Adrenal gland (tissue), 12 donors: ENCODE results near the gene HOXB7. TPM values are rescaled to one million over a fixed set of nuclear protein-coding genes. Genes with fewer than 3 reads are reported as not detected.

Experiments used
- DNase-seq, 7 donors: peaks; one replicate each; pipeline ENCODE4 v3.0.0-alpha.2; 2019 to 2020
- H3K27ac ChIP-seq, 5 donors: fragments of 200-600 bp; sonication (generic) in 4 of 5; 1 replicate in 3 of 5; 2 replicates in 2 of 5; pipeline versions ENCODE4 v1.5.1 to v1.8.0; 2016 to 2020; ENCODE audit warnings: mild to moderate bottlenecking in 1 of 5
- H3K27me3 ChIP-seq: fragments of 200-600 bp; 2 replicates; pipeline ENCODE4 v1.8.0; 2021
- H3K36me3 ChIP-seq, 2 donors: fragments of 200-600 bp; replicated peaks in 1 of 2; 1 replicate in 1 of 2; 2 replicates in 1 of 2; pipeline versions ENCODE4 v1.5.1 to v1.8.0; 2018 to 2022
- H3K4me1 ChIP-seq, 2 donors: fragments of 200-600 bp; replicated peaks in 1 of 2; 1 replicate in 1 of 2; 2 replicates in 1 of 2; pipeline versions ENCODE4 v1.5.1 to v1.8.0; 2018 to 2021
- H3K4me3 ChIP-seq, 4 donors: fragments of 200-600 bp; sonication (generic) in 3 of 4; one replicate each; pipeline ENCODE4 v1.5.1; 2016 to 2018
- H3K9me3 ChIP-seq, 3 donors: fragments of 200-600 bp; sonication (generic) in 1 of 3; replicated peaks in 1 of 3; 1 replicate in 2 of 3; 2 replicates in 1 of 3; pipeline versions ENCODE4 v1.5.1 to v1.8.0; 2016 to 2021
- POLR2A ChIP-seq, 2 donors: fragments of 450-650 bp; IDR thresholded peaks; one replicate each; pipeline ENCODE4 v1.6.1; 2017; ENCODE audit warnings: antibody characterized with exemption in 2 of 2, mild to moderate bottlenecking in 2 of 2, moderate library complexity in 1 of 2
- WGBS, 4 donors: extraction: QIAGEN DNeasy Blood & Tissue Kit in 2 of 4; methylation state at CpG; one replicate each; pipeline versions ENCODE4 v1.1.5 to v1.1.7; 2013 to 2017; 5-methylcytosine and 5-hydroxymethylcytosine counted together
- intact Hi-C, 2 donors: fragments of 100-400 bp; cut with DNase I; formaldehyde crosslinking; loops; one replicate each; pipeline versions ENCODE4 v1.14.1 to v1.15.0; 2022 to 2023
- polyA plus RNA-seq, 3 donors: library from polyadenylated mRNA; stranded (reverse); fragments of 200-250 nt in 2 of 3; fragments of 350-450 nt in 1 of 3; fragmentation: Illumina TruSeq in 1 of 3; extraction: RNeasy Lipid Tissue Mini Kit (QIAGEN cat#74804) in 1 of 3; gene quantifications; one replicate each; pipeline ENCODE4 v1.2.3, GENCODE V29; 2013 to 2014
- total RNA-seq, 9 donors: library from RNA; depleted of rRNA in 4 of 9; stranded (reverse); fragments of >200 nt in 4 of 9; fragments of 120-200 nt in 1 of 9; fragmentation: NEBNext Ultra II Directional in 1 of 9; extraction: Animal tissue kit (Norgen Biotek cat#: 25700) in 1 of 9; gene quantifications; one replicate each; pipeline versions ENCODE4 v1.1.0 to v1.2.4, GENCODE V29; 2013 to 2023
- TF ChIP-seq, protein P1 (sequence below), 6 experiments: fragments of 450-650 bp in 4 of 6; fragments of 200-600 bp in 2 of 6; sonication (generic) in 1 of 6; IDR thresholded peaks; 1 replicate in 5 of 6; 2 replicates in 1 of 6; pipeline versions ENCODE4 v1.5.1 to v1.8.0; 2016 to 2021; ENCODE audit warnings: antibody characterized with exemption in 6 of 6, mild to moderate bottlenecking in 2 of 6, moderate library complexity in 1 of 6
- donor health status: healthy with polysubstance abuse.
- donor health status: Bipolar disorder and iron deficiency.
- donor health status: DM: yes; HTN: yes; CAD: no.
- donor health status: DM: no; HTN: no; CAD: no.
- donor health status: DM: no; HTN: no; CAD: no.
- donor health status: DM: yes; HTN: yes; CAD: no.

HOXB7 gene
- total and polyA plus RNA-seq, 12 donors = 6.2 to 27.0 (median 13.5) TPM

DNA sequence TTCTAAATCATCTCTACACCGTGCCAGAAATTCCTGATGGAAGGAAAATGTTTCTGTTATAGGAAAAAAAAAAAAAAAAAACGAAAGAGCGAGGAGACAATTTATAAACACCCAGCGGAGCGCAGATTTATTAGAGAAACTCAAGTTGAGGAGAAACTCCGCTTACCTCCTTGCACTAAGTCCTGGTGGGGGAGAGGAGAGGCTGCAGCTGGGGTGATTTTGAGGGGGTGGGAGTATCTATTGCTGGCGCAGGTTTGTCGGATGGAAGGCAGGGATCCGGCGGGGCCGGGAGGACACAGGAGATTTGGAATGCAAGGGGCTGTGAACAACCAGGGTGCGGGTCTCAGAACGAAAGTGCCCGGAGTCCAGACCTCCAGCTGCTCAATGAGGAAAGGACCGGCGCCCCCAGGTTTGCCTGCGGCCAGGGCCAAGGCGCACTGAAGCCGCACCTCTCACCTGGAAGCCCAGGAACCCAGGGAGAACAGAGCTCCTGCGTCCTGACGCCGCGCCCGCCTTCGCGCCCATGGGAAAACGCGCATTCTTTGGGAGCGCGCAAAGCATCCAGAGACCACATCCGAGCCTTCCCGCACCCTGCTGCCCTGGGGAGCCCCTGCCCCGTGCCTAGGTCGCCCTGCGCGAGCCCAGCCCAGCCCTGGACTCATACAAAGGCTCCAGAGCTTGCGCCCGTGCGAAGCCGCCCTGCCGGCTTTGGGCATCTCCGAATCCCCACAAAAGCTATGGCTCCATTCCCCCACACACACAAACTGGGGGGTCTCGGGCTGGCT lies 6.8 kb upstream of the HOXB7 start:
- intact Hi-C loops = loop anchor here in 1 of 2 donors (10.0 kb wide), 1 partner anchor 593 kb away; no protein-coding TSS in a partner anchor
- H3K27me3 ChIP-seq = peaks cover 66% of the 10 kb centered on the region
- no peak for TF ChIP-seq POLR2A (IDR thresholded peaks at IDR 0.05)
- TF ChIP-seq, protein P1, sequence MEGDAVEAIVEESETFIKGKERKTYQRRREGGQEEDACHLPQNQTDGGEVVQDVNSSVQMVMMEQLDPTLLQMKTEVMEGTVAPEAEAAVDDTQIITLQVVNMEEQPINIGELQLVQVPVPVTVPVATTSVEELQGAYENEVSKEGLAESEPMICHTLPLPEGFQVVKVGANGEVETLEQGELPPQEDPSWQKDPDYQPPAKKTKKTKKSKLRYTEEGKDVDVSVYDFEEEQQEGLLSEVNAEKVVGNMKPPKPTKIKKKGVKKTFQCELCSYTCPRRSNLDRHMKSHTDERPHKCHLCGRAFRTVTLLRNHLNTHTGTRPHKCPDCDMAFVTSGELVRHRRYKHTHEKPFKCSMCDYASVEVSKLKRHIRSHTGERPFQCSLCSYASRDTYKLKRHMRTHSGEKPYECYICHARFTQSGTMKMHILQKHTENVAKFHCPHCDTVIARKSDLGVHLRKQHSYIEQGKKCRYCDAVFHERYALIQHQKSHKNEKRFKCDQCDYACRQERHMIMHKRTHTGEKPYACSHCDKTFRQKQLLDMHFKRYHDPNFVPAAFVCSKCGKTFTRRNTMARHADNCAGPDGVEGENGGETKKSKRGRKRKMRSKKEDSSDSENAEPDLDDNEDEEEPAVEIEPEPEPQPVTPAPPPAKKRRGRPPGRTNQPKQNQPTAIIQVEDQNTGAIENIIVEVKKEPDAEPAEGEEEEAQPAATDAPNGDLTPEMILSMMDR (IDR thresholded peaks at IDR 0.05) = no peak
- peaks cover 0 to 7% of the 10 kb centered on the region in 2 donors for H3K4me1 ChIP-seq
- no peaks in the 10 kb centered on the region for H3K36me3 ChIP-seq
- H3K27ac ChIP-seq = no peak overlapping the region
- 17 to 23% (median 19%) methylated on average over 11 to 43 of the region's 43 CpGs for WGBS, 4 donors
- no peaks in the 10 kb centered on the region for H3K9me3 ChIP-seq
- H3K4me3 ChIP-seq = no peak overlapping the region
- no peak for DNase-seq

- 33 to 55% (median 52%) methylated on average over 13 to 15 of the region's 15 CpGs for WGBS, 4 donors
- H3K4me1 ChIP-seq = peaks cover 0 to 15% of the 10 kb centered on the region in 2 donors
- no peaks in the 10 kb centered on the region for H3K36me3 ChIP-seq
- no peak overlapping the region for H3K27ac ChIP-seq
- H3K9me3 ChIP-seq = no peaks in the 10 kb centered on the region
- peaks cover 61% of the 10 kb centered on the region for H3K27me3 ChIP-seq
- no peak for DNase-seq
- intact Hi-C loops = loop anchor here in 1 of 2 donors (10.0 kb wide), 1 partner anchor 592 kb away; no protein-coding TSS in a partner anchor
- TF ChIP-seq POLR2A (IDR thresholded peaks at IDR 0.05) = no peak
- TF ChIP-seq, protein P1 (IDR thresholded peaks at IDR 0.05) = no peak
- no peak overlapping the region for H3K4me3 ChIP-seq
Measured at GRCh38 chr17:48616717-48617470, 6.1 kb upstream of the HOXB7 start.

- H3K4me1 ChIP-seq = peaks cover 0 to 18% of the 10 kb centered on the region in 2 donors
- DNase-seq = no peak
- H3K27ac ChIP-seq = no peak overlapping the region
- WGBS, 4 donors = 47 to 52% (median 51%) methylated on average over 13 to 17 of the region's 17 CpGs
- H3K36me3 ChIP-seq = no peaks in the 10 kb centered on the region
- no peak overlapping the region for H3K4me3 ChIP-seq
- peaks cover 55% of the 10 kb centered on the region for H3K27me3 ChIP-seq
- H3K9me3 ChIP-seq = no peaks in the 10 kb centered on the region
- TF ChIP-seq, protein P1 (IDR thresholded peaks at IDR 0.05) = no peak
- TF ChIP-seq POLR2A (IDR thresholded peaks at IDR 0.05) = no peak
- intact Hi-C loops = loop anchor here in 1 of 2 donors (10.0 kb wide), 1 partner anchor 591 kb away; no protein-coding TSS in a partner anchor
Measured at GRCh38 chr17:48615963-48616716, 5.3 kb upstream of the HOXB7 start.
